LNCAP (cell line): Measurements from ENCODE around the gene SIK2.

Source experiments
- CTCF ChIP-seq: fragments of 450-650 bp; IDR thresholded peaks from 2 replicates; pipeline ENCODE4 v1.5.1; 2017; ENCODE audit warnings: mild to moderate bottlenecking

The SIK2 gene

GRCh38 chr11:111735262-111736116 is 133.2 kb downstream of the SIK2 start:
- peak; percentile 30; the same call in 1 of the 2 replicates for TF ChIP-seq CTCF

- no peak for TF ChIP-seq CTCF
Measured at GRCh38 chr11:111736181-111736590, 133.9 kb downstream of the SIK2 start.

- no peak for TF ChIP-seq CTCF
Measured at GRCh38 chr11:111736621-111737443, 134.6 kb downstream of the SIK2 start.

- no peak for TF ChIP-seq CTCF
Measured at GRCh38 chr11:111737444-111738210, 135.4 kb downstream of the SIK2 start.

GRCh38 chr11:111739299-111739698 is 137.1 kb downstream of the SIK2 start:
- no peak for TF ChIP-seq CTCF

GRCh38 chr11:111741751-111742150 is 139.5 kb downstream of the SIK2 start:
- TF ChIP-seq CTCF: no peak

GRCh38 chr11:111743700-111744099 is 141.5 kb downstream of the SIK2 start:
- TF ChIP-seq CTCF: no peak
